ENCODE results near the gene TTC33.

DNA sequence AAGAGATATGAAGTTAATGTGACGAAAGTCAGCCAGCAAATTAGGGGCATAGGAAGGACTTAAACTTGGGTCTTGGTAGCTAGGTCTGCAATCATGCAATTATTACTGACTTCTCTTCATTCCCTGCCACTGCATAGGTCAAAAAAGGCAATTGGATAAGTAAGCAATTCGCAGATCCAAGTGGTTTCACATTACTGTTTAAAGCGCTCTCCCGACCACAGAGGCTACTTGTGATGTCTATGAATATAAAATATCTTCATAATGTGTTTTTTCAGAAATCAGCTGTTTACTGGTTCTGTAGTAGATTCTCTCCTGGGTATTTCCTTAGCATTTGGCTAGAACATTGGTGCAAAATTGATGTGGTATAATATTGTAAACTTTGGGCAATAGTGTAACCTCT lies 250.7 kb downstream of the TTC33 start:
- no peak for TF ChIP-seq SUZ12 (IDR thresholded peaks at IDR 0.05; ENCODE audit: extremely low read depth, insufficient read depth, insufficient read length)
- TF ChIP-seq YY1 (IDR thresholded peaks at IDR 0.05; ENCODE audit: insufficient read depth, insufficient read length), result no peak
- TF ChIP-seq ZNF274 (IDR thresholded peaks at IDR 0.05; ENCODE audit: low read depth, low read length), result no peak

Data from NT2/D1 (cell line).